Duodenal mucosa (tissue), 2 donors: ENCODE results near the gene GPR21.

Experiments used
- H3K27ac ChIP-seq: one replicate; pipeline ENCODE4 v1.7.0; 2013; ENCODE audit warnings: low read depth, low read length
- H3K27me3 ChIP-seq, 2 donors: one replicate each; pipeline ENCODE4 v1.7.0; 2013; ENCODE audit warnings: low read length in 2 of 2, control low read depth in 1 of 2; ENCODE audit not compliant: insufficient read depth in 2 of 2, control insufficient read depth in 1 of 2
- H3K36me3 ChIP-seq, 2 donors: one replicate each; pipeline ENCODE4 v1.7.0; 2013; ENCODE audit warnings: low read length in 2 of 2, control low read depth in 1 of 2; ENCODE audit not compliant: insufficient read depth in 2 of 2, control insufficient read depth in 1 of 2
- H3K4me1 ChIP-seq, 2 donors: one replicate each; pipeline ENCODE4 v1.7.0; 2013; ENCODE audit warnings: low read length in 2 of 2, control low read depth in 1 of 2; ENCODE audit not compliant: insufficient read depth in 2 of 2, control insufficient read depth in 1 of 2
- H3K4me3 ChIP-seq, 2 donors: one replicate each; pipeline ENCODE4 v1.7.0; 2013; ENCODE audit warnings: low read length in 2 of 2, low read depth in 1 of 2
- H3K9ac ChIP-seq, 2 donors: one replicate each; pipeline ENCODE4 v1.7.0; 2013; ENCODE audit warnings: low read length in 2 of 2, low read depth in 1 of 2
- H3K9me3 ChIP-seq, 2 donors: one replicate each; pipeline ENCODE4 v1.7.0; 2013; ENCODE audit warnings: low read length in 2 of 2, control low read depth in 1 of 2; ENCODE audit not compliant: control insufficient read depth in 1 of 2

GPR21 gene

DNA sequence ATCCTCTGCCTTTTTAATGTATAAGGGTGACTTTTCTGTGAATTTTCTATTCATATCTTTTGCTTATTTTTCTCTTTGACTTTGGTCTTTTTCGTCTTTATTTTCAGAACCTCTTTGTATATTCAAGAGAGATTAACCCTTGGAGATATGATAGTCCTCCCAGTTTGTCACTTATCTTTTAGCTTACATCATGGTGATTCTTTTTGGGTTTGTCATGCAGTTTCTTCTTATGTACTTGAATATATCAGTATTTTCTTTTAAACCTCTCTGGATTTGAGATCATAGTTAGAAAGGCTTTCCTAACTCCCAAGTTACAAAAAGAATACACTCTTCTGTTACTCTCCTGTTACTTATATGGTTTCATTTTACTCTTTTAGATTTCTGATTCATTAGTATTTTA, 27.5 kb upstream of the GPR21 start:
- Histone ChIP-seq H3K27me3 (no peaks in the 10 kb centered on the region), H3K4me1 (peaks cover 0 to 3% of the 10 kb centered on the region in 2 donors), H3K27ac (no peak overlapping the region), H3K9me3 (no peaks in the 10 kb centered on the region), H3K36me3 (peaks cover 6 to 12% of the 10 kb centered on the region in 2 donors), H3K4me3 (no peak overlapping the region), H3K9ac (no peak overlapping the region)

DNA sequence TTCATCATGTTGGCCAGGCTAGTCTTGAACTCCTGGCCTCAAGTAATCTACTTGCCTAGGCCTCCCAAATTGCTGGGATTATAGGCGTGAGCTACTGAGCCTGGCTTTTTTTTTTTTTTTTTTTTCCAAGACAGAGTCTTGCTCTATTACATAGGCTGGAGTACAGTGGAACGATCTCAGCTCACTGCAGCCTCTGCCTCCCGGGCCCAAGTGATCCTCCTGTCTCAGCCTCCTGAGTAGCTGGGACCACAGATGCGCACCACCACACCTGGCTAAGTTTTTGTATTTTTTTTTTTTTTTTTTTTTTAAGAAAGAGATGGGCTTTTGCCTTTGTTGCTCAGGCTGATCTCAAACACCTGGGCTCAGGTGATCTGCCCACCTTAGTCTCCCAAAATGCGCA, 26.2 kb upstream of the GPR21 start:
- H3K9ac ChIP-seq = no peak overlapping the region
- no peak overlapping the region for H3K4me3 ChIP-seq
- H3K9me3 ChIP-seq = no peaks in the 10 kb centered on the region
- H3K4me1 ChIP-seq = peaks cover 0 to 3% of the 10 kb centered on the region in 2 donors
- H3K27ac ChIP-seq = no peak overlapping the region
- no peaks in the 10 kb centered on the region for H3K27me3 ChIP-seq
- H3K36me3 ChIP-seq = peaks cover 5 to 14% of the 10 kb centered on the region in 2 donors

DNA sequence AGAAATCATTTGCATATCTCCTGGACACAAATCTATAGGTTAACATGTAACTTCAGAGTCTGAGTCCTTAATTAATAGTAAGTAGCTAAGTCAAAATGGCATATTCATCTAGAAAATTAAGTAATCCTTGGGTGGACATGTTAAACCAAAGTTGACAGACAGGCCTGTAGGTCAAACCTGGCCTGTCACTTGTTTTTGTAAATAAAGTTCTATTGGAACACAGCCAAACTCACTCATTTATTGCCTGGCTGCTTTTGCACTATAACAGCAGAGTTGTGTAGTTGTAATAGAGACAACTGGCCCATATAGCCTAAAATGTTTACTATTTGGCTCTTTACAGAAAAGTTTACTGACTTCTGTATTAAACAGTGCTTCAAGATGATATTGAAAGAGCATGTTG, 24.6 kb upstream of the GPR21 start:
- Histone ChIP-seq H3K9ac (no peak overlapping the region), H3K27me3 (no peaks in the 10 kb centered on the region), H3K4me3 (no peak overlapping the region), H3K9me3 (no peaks in the 10 kb centered on the region), H3K4me1 (no peaks in the 10 kb centered on the region), H3K27ac (no peak overlapping the region), H3K36me3 (peaks cover 5 to 19% of the 10 kb centered on the region in 2 donors)

DNA sequence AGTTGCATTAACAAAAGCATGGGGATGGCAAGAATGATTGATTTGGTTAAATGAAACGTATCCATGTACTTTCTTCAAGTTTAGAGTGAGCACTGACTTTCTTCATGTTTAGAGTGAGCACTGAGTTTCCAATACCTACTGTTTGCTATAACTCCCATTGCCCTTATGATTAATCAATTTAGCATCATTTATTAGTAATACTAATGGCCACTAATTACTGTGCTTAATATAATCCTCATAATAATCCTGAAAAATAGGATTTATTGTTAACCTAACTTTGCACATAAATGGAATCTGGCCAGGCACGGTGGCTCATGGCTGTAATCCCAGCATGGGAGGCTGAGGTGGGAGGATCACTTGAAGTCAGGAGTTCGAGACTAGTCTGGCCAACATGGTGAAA, 22.1 kb upstream of the GPR21 start:
- no peaks in the 10 kb centered on the region for H3K9me3 ChIP-seq
- no peak overlapping the region for H3K27ac ChIP-seq
- peaks cover 15 to 24% of the 10 kb centered on the region in 2 donors for H3K36me3 ChIP-seq
- no peak overlapping the region for H3K4me3 ChIP-seq
- no peak overlapping the region for H3K9ac ChIP-seq
- no peaks in the 10 kb centered on the region for H3K27me3 ChIP-seq
- no peaks in the 10 kb centered on the region for H3K4me1 ChIP-seq

DNA sequence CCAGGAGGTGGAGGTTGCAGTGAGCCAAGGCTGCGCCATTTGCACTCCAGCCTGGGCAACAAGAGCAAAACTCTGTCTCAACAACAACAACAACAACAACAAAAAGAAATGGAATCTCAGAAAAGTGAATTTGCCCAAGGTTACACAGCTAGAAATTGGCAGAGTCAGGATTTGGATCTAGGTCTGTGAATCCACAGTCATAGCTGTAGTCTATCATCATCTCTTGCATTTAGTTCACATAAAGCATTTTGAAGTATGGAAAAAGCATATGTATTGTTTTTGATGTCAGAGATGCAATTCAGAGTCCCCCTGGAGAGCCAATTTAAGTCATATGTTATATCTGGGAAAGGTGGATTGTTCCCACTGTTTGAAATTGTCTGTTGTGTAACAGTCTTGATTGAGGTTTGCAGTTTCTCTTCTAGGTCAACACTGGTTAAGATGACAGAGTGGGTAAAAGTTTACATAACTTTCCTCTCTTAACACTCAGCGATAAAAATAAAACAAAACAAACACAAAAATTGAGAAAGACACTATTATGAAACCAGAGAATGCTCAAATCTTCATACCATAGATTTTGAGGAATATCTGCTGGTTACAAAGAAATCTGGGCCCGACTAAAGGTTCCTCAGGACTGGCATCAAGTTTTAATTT, 21.5 kb upstream of the GPR21 start:
- no peak overlapping the region for H3K27ac ChIP-seq
- no peaks in the 10 kb centered on the region for H3K4me1 ChIP-seq
- peaks cover 15 to 25% of the 10 kb centered on the region in 2 donors for H3K36me3 ChIP-seq
- no peak overlapping the region for H3K4me3 ChIP-seq
- no peak overlapping the region for H3K9ac ChIP-seq
- no peaks in the 10 kb centered on the region for H3K9me3 ChIP-seq
- no peaks in the 10 kb centered on the region for H3K27me3 ChIP-seq

DNA sequence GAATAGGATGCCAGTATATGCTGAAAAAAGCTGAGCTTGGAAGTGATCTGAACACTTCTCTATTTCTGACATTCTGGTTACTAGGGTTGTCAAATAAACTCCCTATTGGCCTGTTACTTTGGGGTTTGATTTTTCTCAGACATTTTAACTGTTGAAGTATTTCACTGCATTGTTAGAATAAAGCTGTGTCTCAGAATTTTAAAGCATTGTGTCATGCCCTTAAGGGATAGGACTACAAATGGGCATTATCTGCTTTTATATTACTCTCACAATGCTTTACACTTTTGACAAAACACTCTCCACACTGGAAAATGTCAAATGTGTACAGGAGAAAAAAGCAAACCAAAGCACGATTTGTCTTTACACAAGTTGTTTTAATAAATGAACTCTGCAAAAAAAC, 16.8 kb upstream of the GPR21 start:
- no peak overlapping the region for H3K9ac ChIP-seq
- no peaks in the 10 kb centered on the region for H3K4me1 ChIP-seq
- H3K9me3 ChIP-seq = no peaks in the 10 kb centered on the region
- no peaks in the 10 kb centered on the region for H3K27me3 ChIP-seq
- no peak overlapping the region for H3K4me3 ChIP-seq
- H3K36me3 ChIP-seq = peaks cover 15 to 40% of the 10 kb centered on the region in 2 donors
- H3K27ac ChIP-seq = no peak overlapping the region

DNA sequence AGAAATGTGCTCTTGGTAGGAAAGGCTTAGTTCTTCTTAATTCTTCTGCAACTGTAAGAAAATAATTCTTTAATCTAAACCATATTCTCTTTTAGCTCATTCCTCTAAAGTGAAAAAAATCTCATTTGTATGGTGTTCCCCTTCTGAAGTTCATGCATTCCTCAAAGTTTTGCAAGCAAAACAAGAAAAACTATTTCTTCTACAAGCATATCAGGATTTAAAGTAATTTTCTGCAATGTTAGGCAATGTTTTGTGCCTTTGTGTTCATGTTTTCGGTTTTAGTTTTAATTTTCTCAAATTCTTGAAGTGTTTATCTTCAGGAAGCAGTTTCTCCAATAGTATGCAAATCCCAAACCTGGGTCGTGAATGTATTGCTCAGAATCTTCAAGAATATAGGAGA, 12.7 kb upstream of the GPR21 start:
- H3K9ac ChIP-seq = no peak overlapping the region
- no peak overlapping the region for H3K27ac ChIP-seq
- H3K4me1 ChIP-seq = no peaks in the 10 kb centered on the region
- peaks cover 13 to 34% of the 10 kb centered on the region in 2 donors for H3K36me3 ChIP-seq
- no peaks in the 10 kb centered on the region for H3K27me3 ChIP-seq
- H3K9me3 ChIP-seq = no peaks in the 10 kb centered on the region
- no peak overlapping the region for H3K4me3 ChIP-seq

DNA sequence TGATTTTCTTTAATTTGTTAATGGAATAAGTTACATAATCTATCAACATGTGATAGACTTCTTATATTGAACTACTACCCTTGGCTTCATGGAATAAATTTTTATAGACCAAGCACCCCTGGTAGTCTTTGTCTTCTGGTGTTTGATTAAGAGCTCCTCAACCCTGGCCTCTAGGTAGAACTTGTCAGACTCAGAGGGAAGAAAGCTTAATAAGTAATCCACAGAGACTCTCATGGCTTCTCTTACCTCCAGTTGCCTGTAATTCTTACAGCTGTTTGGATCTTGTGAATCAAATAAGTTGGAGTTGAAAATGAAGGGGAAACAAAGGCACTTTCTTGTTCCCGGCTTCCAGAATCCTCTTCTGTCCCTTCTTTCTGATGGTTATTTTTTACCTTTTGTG, 7.0 kb upstream of the GPR21 start:
- H3K9me3 ChIP-seq = no peaks in the 10 kb centered on the region
- no peaks in the 10 kb centered on the region for H3K4me1 ChIP-seq
- no peak overlapping the region for H3K9ac ChIP-seq
- H3K36me3 ChIP-seq = peaks cover 14 to 16% of the 10 kb centered on the region in 2 donors
- no peak overlapping the region for H3K27ac ChIP-seq
- H3K27me3 ChIP-seq = no peaks in the 10 kb centered on the region
- H3K4me3 ChIP-seq = no peak overlapping the region

DNA sequence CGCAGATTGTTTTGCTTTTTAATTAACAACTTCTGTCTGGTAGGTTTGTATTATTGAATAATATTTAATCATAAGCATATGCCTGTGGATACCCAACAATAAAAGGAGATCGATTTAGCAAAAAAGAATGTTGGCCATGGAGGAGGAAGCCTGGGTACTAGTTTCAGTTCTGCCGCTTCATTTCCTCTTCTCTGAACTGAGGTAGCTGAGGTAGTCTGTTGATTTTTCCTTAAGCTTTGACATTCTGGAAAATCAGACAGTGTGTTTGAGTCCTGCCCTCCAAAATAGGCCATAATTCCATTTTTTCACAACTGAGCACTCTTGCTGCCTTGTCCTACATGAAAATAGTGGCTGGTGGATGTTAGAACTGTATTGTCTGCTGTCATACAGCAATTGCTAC, 6.0 kb upstream of the GPR21 start:
- H3K4me1 ChIP-seq = no peaks in the 10 kb centered on the region
- H3K4me3 ChIP-seq = no peak overlapping the region
- H3K9ac ChIP-seq = no peak overlapping the region
- peaks cover 8 to 16% of the 10 kb centered on the region in 2 donors for H3K36me3 ChIP-seq
- no peaks in the 10 kb centered on the region for H3K9me3 ChIP-seq
- no peaks in the 10 kb centered on the region for H3K27me3 ChIP-seq
- no peak overlapping the region for H3K27ac ChIP-seq

DNA sequence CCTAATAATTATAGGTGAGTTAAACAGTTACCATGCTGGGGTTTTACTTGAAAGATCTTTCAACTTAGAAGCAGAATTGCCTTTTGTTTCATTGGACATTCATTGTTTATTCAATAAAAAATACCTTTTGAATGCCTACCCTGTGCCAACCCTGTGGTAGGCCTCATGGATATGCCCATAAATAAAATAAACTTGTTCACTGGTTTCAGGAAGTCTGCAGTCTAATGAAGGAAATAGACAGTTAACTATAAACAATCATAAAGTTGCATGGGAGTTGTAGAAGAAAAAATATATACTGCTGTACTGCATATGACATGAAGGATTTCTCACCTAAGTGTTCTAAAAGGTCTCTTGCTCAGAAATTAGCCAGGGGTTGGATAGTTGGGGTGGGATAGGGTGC, 5.3 kb upstream of the GPR21 start:
- no peaks in the 10 kb centered on the region for H3K27me3 ChIP-seq

DNA sequence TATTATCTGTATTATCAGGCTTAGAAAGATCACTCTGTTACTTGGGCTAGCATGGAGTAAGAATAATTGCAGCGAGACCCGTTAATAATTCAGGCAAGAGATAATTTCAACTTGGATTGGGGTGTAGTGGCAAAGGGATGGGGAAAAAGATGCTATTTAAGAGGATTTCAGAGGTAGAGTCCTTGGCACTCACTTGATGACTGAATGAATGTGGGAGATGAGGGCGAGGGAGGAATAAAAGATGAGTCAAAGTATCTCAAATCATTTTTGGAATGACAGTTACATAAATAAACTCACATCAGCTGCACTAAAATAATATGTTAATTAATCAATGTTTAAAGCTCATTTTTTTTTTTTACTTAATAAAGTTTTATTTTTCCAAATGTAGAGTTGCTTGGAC, 4.5 kb upstream of the GPR21 start:
- peaks cover 5 to 12% of the 10 kb centered on the region in 2 donors for H3K36me3 ChIP-seq
- H3K9ac ChIP-seq = no peak overlapping the region
- no peaks in the 10 kb centered on the region for H3K9me3 ChIP-seq

More for the DNA sequence above, 5.3 kb upstream of the GPR21 start:
- Histone ChIP-seq H3K27ac (no peak overlapping the region), H3K4me3 (no peak overlapping the region), H3K9ac (no peak overlapping the region), H3K36me3 (peaks cover 8 to 12% of the 10 kb centered on the region in 2 donors), H3K4me1 (no peaks in the 10 kb centered on the region), H3K9me3 (no peaks in the 10 kb centered on the region)

More for the DNA sequence above, 4.5 kb upstream of the GPR21 start:
- Histone ChIP-seq H3K27ac (no peak overlapping the region), H3K4me3 (no peak overlapping the region), H3K27me3 (no peaks in the 10 kb centered on the region), H3K4me1 (no peaks in the 10 kb centered on the region)
